ENCODE data around the gene ZNF143.

DNA sequence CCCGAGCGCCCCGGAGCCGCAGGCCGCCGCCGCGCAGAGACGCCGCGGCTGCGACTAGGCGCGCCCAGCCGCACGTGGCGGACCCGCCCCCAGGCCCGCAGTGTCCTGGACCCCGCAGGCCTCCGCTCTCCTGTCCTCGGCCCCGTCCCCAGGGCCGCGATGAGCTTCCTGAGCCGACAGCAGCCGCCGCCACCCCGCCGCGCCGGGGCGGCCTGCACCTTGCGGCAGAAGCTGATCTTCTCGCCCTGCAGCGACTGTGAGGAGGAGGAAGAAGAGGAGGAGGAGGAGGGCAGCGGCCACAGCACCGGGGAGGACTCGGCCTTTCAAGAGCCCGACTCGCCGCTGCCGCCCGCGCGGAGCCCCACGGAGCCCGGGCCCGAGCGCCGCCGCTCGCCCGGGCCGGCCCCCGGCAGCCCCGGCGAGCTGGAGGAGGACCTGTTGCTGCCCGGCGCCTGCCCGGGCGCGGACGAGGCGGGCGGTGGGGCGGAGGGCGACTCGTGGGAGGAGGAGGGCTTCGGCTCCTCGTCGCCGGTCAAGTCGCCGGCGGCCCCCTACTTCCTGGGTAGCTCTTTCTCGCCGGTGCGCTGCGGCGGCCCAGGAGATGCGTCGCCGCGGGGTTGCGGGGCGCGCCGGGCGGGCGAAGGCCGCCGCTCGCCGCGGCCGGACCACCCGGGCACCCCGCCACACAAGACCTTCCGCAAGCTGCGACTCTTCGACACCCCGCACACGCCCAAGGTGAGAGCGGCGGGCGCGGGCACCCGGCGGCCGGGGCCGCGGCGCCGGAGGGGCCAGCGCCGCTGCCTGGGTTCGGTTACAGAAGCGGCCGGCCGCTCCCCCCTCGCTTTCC lies 113.2 kb downstream of the ZNF143 start:
- TF ChIP-seq MAFG (CRISPR knock-in tag; IDR thresholded peaks at IDR 0.05): no peak
- no peak for TF ChIP-seq POLR2A (IDR thresholded peaks at IDR 0.05; ENCODE audit: insufficient read depth in 1 of 2, low read depth in 2 of 2, low read length in 2 of 2)
- no peak for TF ChIP-seq RFXANK (CRISPR knock-in tag; IDR thresholded peaks at IDR 0.05)
- TF ChIP-seq RFX5 (IDR thresholded peaks at IDR 0.05; ENCODE audit: low read depth, low read length): no peak
- TF ChIP-seq KLF9 (CRISPR knock-in tag; IDR thresholded peaks at IDR 0.05; ENCODE audit: low read depth): no peak
- TF ChIP-seq NFKB2 (CRISPR knock-in tag; IDR thresholded peaks at IDR 0.05; ENCODE audit: borderline replicate concordance): no peak
- TF ChIP-seq IKZF1 (IDR thresholded peaks at IDR 0.05): no peak
- no peak; the same call in 1 of the 2 replicates for TF ChIP-seq RAD21 (CRISPR knock-in tag; IDR thresholded peaks at IDR 0.05)
- no peak for TF ChIP-seq ZNF232 (CRISPR knock-in tag; IDR thresholded peaks at IDR 0.05; ENCODE audit: borderline replicate concordance)
- TF ChIP-seq, protein P1, sequence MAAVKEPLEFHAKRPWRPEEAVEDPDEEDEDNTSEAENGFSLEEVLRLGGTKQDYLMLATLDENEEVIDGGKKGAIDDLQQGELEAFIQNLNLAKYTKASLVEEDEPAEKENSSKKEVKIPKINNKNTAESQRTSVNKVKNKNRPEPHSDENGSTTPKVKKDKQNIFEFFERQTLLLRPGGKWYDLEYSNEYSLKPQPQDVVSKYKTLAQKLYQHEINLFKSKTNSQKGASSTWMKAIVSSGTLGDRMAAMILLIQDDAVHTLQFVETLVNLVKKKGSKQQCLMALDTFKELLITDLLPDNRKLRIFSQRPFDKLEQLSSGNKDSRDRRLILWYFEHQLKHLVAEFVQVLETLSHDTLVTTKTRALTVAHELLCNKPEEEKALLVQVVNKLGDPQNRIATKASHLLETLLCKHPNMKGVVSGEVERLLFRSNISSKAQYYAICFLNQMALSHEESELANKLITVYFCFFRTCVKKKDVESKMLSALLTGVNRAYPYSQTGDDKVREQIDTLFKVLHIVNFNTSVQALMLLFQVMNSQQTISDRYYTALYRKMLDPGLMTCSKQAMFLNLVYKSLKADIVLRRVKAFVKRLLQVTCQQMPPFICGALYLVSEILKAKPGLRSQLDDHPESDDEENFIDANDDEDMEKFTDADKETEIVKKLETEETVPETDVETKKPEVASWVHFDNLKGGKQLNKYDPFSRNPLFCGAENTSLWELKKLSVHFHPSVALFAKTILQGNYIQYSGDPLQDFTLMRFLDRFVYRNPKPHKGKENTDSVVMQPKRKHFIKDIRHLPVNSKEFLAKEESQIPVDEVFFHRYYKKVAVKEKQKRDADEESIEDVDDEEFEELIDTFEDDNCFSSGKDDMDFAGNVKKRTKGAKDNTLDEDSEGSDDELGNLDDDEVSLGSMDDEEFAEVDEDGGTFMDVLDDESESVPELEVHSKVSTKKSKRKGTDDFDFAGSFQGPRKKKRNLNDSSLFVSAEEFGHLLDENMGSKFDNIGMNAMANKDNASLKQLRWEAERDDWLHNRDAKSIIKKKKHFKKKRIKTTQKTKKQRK (IDR thresholded peaks at IDR 0.05; ENCODE audit: low read length): no peak
- TF ChIP-seq REPIN1 (CRISPR knock-in tag; IDR thresholded peaks at IDR 0.05; ENCODE audit: borderline replicate concordance, low read depth): no peak
- TF ChIP-seq ZNF331 (CRISPR knock-in tag; IDR thresholded peaks at IDR 0.05): no peak
- no peak for TF ChIP-seq PHF20 (CRISPR knock-in tag; IDR thresholded peaks at IDR 0.05)
- TF ChIP-seq, protein P2, sequence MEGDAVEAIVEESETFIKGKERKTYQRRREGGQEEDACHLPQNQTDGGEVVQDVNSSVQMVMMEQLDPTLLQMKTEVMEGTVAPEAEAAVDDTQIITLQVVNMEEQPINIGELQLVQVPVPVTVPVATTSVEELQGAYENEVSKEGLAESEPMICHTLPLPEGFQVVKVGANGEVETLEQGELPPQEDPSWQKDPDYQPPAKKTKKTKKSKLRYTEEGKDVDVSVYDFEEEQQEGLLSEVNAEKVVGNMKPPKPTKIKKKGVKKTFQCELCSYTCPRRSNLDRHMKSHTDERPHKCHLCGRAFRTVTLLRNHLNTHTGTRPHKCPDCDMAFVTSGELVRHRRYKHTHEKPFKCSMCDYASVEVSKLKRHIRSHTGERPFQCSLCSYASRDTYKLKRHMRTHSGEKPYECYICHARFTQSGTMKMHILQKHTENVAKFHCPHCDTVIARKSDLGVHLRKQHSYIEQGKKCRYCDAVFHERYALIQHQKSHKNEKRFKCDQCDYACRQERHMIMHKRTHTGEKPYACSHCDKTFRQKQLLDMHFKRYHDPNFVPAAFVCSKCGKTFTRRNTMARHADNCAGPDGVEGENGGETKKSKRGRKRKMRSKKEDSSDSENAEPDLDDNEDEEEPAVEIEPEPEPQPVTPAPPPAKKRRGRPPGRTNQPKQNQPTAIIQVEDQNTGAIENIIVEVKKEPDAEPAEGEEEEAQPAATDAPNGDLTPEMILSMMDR (CRISPR knock-in tag; IDR thresholded peaks at IDR 0.05): no peak
